ENCODE measurements around the gene C11orf86. TPM values are rescaled to one million over a fixed set of nuclear protein-coding genes. Genes with fewer than 3 reads are reported as not detected.

Gene C11orf86
- total and polyA plus RNA-seq, 2 of the 8 experiments (the other 6 are each of a cell fraction or from before 2014, with no cell fraction given): 0.91 to 0.97 TPM

GRCh38 chr11:67014343-67014742 lies 39.2 kb downstream of the C11orf86 start (continued):
- TF ChIP-seq CHD7 (IDR thresholded peaks at IDR 0.05; ENCODE audit: insufficient replicate concordance, low read length): no peak
- no peak for TF ChIP-seq JUND (IDR thresholded peaks at IDR 0.05; ENCODE audit: low read length)
